Natural killer cell (primary cell): Measurements from ENCODE around the gene BHLHA15. TPM values are rescaled to one million over a fixed set of nuclear protein-coding genes. Genes with fewer than 3 reads are reported as not detected.
"Not testable (repeated sequence)": the region's sequence is repeated elsewhere in the genome, so short reads cannot be mapped to it uniquely, and the experiment has no call there.

Source experiments
- ATAC-seq, 3 donors: fragments of 150-1000 bp in 2 of 3; fragments of 200-7000 bp in 1 of 3; cut with Tn5 transposase; 1 replicate in 1 of 3; 2 replicates in 2 of 3; pipeline ENCODE4 v1.10.0; 2021; ENCODE audit warnings: mild to moderate bottlenecking in 2 of 3, moderate library complexity in 2 of 3
- DNase-seq, 2 donors: peaks; one replicate each; pipeline versions ENCODE4 v3.0.0 to v3.0.0-alpha.2; 2013 to 2021; ENCODE audit warnings: mixed read lengths in 1 of 2
- H3K27ac ChIP-seq: one replicate; pipeline ENCODE4 v1.5.1; 2013; ENCODE audit warnings: mild to moderate bottlenecking, low read length
- H3K27me3 ChIP-seq: one replicate; pipeline ENCODE4 v1.6.1; 2013; ENCODE audit warnings: low read length; ENCODE audit not compliant: control insufficient read depth, insufficient read depth
- H3K36me3 ChIP-seq: one replicate; pipeline ENCODE4 v1.6.1; 2013; ENCODE audit warnings: low read length; ENCODE audit not compliant: control insufficient read depth, insufficient read depth
- H3K4me1 ChIP-seq: one replicate; pipeline ENCODE4 v1.6.1; 2013; ENCODE audit warnings: low read length; ENCODE audit not compliant: control insufficient read depth, insufficient read depth
- H3K4me3 ChIP-seq: one replicate; pipeline ENCODE4 v1.5.1; 2013; ENCODE audit warnings: low read length
- H3K9me3 ChIP-seq: one replicate; pipeline ENCODE4 v1.6.1; 2013; ENCODE audit warnings: low read length; ENCODE audit not compliant: control insufficient read depth, insufficient read depth
- H3K27ac Mint-ChIP-seq, 2 donors: one replicate each; pipeline ENCODE4 v1.8.0; 2022; ENCODE audit warnings: mild to moderate bottlenecking in 2 of 2, mixed read lengths in 2 of 2, moderate library complexity in 1 of 2
- H3K27me3 Mint-ChIP-seq, 2 donors: one replicate each; pipeline ENCODE4 v1.8.0; 2022; ENCODE audit warnings: low read depth in 2 of 2, mixed read lengths in 2 of 2
- H3K36me3 Mint-ChIP-seq: one replicate; pipeline ENCODE4 v1.8.0; 2022; ENCODE audit warnings: mixed read lengths
- H3K4me1 Mint-ChIP-seq, 2 donors: one replicate each; pipeline ENCODE4 v1.8.0; 2022; ENCODE audit warnings: mixed read lengths in 2 of 2
- H3K4me3 Mint-ChIP-seq: one replicate; pipeline ENCODE4 v1.8.0; 2022; ENCODE audit warnings: mild to moderate bottlenecking, moderate library complexity, mixed read lengths
- H3K9me3 Mint-ChIP-seq, 2 donors: one replicate each; pipeline ENCODE4 v1.8.0; 2022; ENCODE audit warnings: mixed read lengths in 2 of 2
- CTCF ChIP-seq: fragments of 200-600 bp; IDR thresholded peaks from one replicate; pipeline ENCODE4 v1.8.0; 2022; ENCODE audit warnings: antibody characterized with exemption
- WGBS: methylation state at CpG from one replicate; pipeline ENCODE4 v1.1.7; 2013; ENCODE audit warnings: missing lambda C conversion rate; ENCODE audit not compliant: insufficient coverage; 5-methylcytosine and 5-hydroxymethylcytosine counted together
- intact Hi-C: fragments of 100-400 bp; cut with micrococcal nuclease; formaldehyde crosslinking; loops from one replicate; pipeline ENCODE4 v1.14.2; 2022
- total RNA-seq, 4 donors: library from RNA; stranded (reverse); fragments of 120-200 nt in 1 of 4; gene quantifications; one replicate each; pipeline versions ENCODE4 v1.2.3 to v1.2.4, GENCODE V29; 2013 to 2022

Gene BHLHA15
- total RNA-seq, 3 donors from 2014 or later (not counting 1 experiment from before 2014, with no cell fraction given) = 3.3 TPM; not detected in 2

GRCh38 chr7:98215561-98216495 lies 4.6 kb downstream of the BHLHA15 start:
- no peaks in the 10 kb centered on the region for H3K36me3 ChIP-seq
- no peak overlapping the region for H3K27ac ChIP-seq
- intact Hi-C loops = no loop called here
- H3K4me3 ChIP-seq = no peak overlapping the region
- Mint-ChIP-seq H3K27ac (no peak overlapping the region), H3K36me3 (no peaks in the 10 kb centered on the region), H3K4me3 (no peak overlapping the region), H3K4me1 (peaks cover 8 to 19% of the 10 kb centered on the region in 2 donors), H3K27me3 (no peaks in the 10 kb centered on the region), H3K9me3 (no peaks in the 10 kb centered on the region)
- H3K9me3 ChIP-seq = no peaks in the 10 kb centered on the region
- 94% methylated on average over 32 of the region's 32 CpGs for WGBS
- TF ChIP-seq CTCF = no peak
- H3K27me3 ChIP-seq = peaks cover 6% of the 10 kb centered on the region
- ATAC-seq = no peak
- no peak for DNase-seq
- peaks cover 6% of the 10 kb centered on the region for H3K4me1 ChIP-seq

- Mint-ChIP-seq H3K36me3 (no peaks in the 10 kb centered on the region), H3K9me3 (no peaks in the 10 kb centered on the region), H3K27me3 (no peaks in the 10 kb centered on the region), H3K27ac (no peak overlapping the region), H3K4me1 (peaks cover 8 to 15% of the 10 kb centered on the region in 2 donors), H3K4me3 (no peak overlapping the region)
- intact Hi-C loops = no loop called here
- Histone ChIP-seq H3K36me3 (peaks cover 9% of the 10 kb centered on the region), H3K4me1 (no peaks in the 10 kb centered on the region), H3K4me3 (no peak overlapping the region), H3K27me3 (peaks cover under 1% of the 10 kb centered on the region), H3K27ac (no peak overlapping the region), H3K9me3 (no peaks in the 10 kb centered on the region)
- no peak for TF ChIP-seq CTCF
- no peak for ATAC-seq
- 95% methylated on average over 24 of the region's 24 CpGs for whole genome bisulfite sequencing
- no peak for DNase-seq
Measured at GRCh38 chr7:98216941-98217622, 5.8 kb downstream of the BHLHA15 start.

- ATAC-seq (no peak), DNase-seq (no peak)
- Histone ChIP-seq H3K4me1 (no peaks in the 10 kb centered on the region), H3K4me3 (no peak overlapping the region), H3K36me3 (peaks cover 9% of the 10 kb centered on the region), H3K27me3 (no peaks in the 10 kb centered on the region), H3K27ac (no peak overlapping the region), H3K9me3 (no peaks in the 10 kb centered on the region)
- intact Hi-C loops = no loop called here
- Mint-ChIP-seq H3K4me1 (peaks cover 8 to 15% of the 10 kb centered on the region in 2 donors), H3K27me3 (no peaks in the 10 kb centered on the region), H3K36me3 (no peaks in the 10 kb centered on the region), H3K27ac (no peak overlapping the region), H3K9me3 (no peaks in the 10 kb centered on the region), H3K4me3 (no peak overlapping the region)
- TF ChIP-seq CTCF = no peak
- 75% methylated on average over 41 of the region's 41 CpGs for WGBS
Measured at GRCh38 chr7:98217623-98218582, 6.7 kb downstream of the BHLHA15 start.

GRCh38 chr7:98219382-98219781 lies 8.1 kb downstream of the BHLHA15 start:
- H3K4me3 Mint-ChIP-seq, H3K27me3 Mint-ChIP-seq, H3K27me3 ChIP-seq, ATAC-seq, H3K9me3 ChIP-seq, intact Hi-C loops, H3K36me3 ChIP-seq, DNase-seq, H3K9me3 Mint-ChIP-seq, H3K4me1 ChIP-seq, H3K4me3 ChIP-seq, H3K36me3 Mint-ChIP-seq, H3K27ac ChIP-seq: not testable (repeated sequence)
- peak overlapping the region in 1 of 2 donors; percentile 16 for H3K27ac Mint-ChIP-seq
- H3K4me1 Mint-ChIP-seq = peaks cover 8 to 15% of the 10 kb centered on the region in 2 donors
- 95% methylated on average over 6 of the region's 6 CpGs for WGBS
